SKM-1 treated with dmso at 0.1 percent for 144 hours (cell line): ENCODE data around the gene KIF21B.

ENCODE experiments used
- DNase-seq: peaks from one replicate; lab custom pipeline; 2025; ENCODE audit not compliant: unreplicated experiment; lab: John Stamatoyannopoulos, UW

Gene KIF21B

DNA sequence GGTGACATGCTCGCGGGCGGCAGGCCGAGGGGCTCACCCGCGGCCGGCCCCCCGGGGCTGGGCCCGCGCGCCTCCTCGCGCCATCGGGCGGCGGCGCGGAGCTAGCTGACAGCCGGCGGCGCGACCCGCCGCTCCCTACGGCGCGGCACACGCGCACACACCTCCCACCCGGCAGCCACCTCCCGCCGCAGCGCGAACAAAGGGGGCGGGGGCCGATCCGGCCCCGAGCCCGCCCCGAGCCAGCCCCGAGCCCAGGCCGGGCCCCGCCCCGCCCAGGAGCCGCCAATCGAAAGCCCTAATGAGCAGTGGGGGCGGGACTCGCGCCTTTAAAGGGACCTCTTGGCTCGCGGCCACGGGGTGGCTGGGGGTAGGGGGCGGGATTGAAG, at the start of gene KIF21B:
KIF21B (minus strand) TSS at position 198 of the 386 bp plus-strand sequence. CDS start 331 bp downstream, outside the sequence.
- DNase-seq: peak; percentile 81

GRCh38 chr1:201072922-201073321, 49.4 kb upstream of the KIF21B start:
- DNase-seq: no peak

GRCh38 chr1:201072149-201072548, 48.6 kb upstream of the KIF21B start:
- no peak for DNase-seq

- DNase-seq: no peak
Measured at GRCh38 chr1:201069636-201070035, 46.1 kb upstream of the KIF21B start.

- no peak for DNase-seq
Measured at GRCh38 chr1:201068976-201069375, 45.5 kb upstream of the KIF21B start.

DNA sequence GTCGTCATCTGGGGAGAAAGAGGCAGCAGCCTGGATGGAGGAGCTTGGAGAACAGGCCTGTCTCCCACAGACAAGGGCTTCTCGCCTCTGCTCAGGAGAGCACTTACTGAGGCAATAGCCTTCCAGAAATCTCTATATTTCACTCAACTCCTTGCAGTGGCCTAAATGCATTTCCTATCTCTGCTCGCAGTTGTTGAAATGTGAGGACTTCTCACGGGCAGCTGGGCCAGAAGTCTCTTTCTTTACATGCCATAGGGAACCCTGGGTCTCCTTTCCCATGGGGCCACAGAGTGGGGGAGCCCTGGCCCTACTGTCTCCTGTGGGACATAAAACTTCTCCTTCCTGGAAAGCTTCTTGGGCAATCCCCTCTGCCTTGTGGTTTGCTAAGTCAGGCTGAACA, 43.5 kb upstream of the KIF21B start:
- DNase-seq: no peak

DNA sequence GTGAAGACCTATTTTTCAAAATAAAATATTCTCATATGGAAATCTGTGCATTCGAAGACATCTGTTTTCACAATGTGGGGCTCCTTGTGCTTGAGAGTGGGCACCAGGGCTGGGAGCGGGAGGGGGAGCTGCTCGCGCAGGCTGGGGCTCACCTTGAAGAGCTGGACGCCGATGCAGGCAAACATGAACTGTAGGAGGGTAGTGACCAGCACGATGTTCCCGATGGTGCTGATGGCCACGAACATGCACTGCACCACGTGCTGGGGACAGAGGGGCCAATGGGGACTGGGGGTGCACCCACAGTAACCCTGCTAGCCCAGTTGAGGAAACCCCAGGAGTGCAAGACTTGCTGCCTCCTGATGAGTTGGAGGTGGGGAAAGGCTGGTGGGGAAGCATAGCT, 42.2 kb upstream of the KIF21B start:
- DNase-seq: no peak

DNA sequence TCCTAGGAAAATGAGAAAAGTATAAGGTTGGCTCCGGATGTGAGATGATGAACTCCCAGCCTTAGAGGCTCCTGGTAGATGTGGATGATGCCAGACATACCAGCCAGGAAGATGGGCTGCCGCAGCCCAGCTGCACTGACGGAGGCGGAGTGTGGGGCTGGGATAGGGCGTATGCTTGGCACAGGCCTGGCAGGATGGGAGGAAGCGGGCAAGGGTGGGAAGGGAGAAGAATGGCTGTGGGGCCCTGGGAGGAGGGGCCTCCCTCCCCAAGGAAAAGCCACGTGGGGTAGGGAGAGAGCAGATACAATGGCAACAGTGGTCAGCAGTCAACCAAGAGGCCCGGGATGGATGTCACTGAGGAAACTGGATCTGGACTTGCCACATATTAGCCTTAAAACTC, 41.3 kb upstream of the KIF21B start:
- DNase-seq: no peak

GRCh38 chr1:201063145-201063544, 39.6 kb upstream of the KIF21B start:
- no peak for DNase-seq

DNA sequence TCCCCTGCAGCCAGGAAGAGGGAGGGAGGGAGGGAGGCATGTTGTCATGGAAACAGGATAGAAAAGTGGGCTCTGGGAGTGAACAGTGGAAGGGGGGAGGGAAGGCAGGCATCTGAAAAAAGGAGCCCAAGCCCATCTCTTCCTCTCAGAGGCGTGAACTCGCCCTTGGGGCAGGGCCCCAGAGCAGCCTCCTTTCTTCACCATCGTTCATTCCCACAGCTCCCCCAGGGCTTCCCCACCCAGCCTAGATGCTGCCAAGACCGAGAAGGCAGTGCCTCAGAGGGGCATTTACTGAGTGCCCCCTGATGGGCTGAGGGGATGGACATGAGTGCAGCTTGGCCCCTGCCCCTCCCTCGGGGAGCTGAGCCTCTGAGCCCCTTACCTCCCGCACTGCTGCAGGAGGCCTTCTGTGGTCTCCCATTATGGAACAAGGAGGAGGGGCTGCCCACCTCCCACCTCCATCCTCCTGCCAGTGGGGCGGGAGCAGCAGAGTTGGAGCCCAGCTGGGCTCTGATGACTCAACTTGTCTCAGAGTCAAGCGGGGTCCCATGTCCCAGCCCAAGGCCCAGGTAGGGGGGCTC, 39.1 kb upstream of the KIF21B start:
- no peak for DNase-seq

DNA sequence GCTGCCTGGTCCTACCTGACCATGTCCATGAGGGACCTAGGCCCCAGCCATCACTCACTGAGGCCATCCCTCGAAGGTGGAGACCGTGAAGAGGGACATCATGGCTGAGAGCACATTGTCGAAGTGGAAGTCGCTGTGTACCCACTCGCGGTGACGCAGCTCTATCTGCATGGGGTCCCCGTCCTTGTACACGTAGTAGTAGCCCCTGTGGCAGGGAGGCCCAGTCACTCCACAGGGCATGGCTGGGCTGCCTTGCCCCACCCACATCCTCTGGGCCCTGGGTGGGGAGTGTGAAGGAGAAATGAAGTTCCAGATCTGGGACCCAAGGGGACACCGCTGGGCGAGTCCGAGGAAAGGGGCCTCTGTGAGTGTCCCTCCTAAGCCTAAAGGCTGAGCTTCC, 38.4 kb upstream of the KIF21B start:
- DNase-seq: no peak

DNA sequence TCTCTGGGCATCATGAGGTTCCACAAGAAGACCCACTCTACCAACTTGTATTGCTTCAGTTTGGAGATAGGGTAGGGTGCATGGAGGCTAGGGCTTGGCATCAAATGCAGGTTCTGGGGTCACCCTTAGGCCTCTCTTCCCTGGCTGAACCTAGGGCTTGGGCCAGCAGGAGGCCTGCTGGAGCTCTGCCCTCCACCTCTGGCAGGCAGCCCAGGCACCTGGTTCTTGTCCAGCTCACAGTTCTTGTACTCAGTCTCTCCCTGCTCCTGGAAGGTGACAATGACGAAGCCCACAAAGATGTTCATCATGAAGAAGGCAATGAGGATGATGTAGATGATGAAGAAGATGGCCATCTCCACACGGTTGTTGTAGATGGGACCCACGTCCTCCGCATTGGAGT, 37.5 kb upstream of the KIF21B start:
- no peak for DNase-seq

DNA sequence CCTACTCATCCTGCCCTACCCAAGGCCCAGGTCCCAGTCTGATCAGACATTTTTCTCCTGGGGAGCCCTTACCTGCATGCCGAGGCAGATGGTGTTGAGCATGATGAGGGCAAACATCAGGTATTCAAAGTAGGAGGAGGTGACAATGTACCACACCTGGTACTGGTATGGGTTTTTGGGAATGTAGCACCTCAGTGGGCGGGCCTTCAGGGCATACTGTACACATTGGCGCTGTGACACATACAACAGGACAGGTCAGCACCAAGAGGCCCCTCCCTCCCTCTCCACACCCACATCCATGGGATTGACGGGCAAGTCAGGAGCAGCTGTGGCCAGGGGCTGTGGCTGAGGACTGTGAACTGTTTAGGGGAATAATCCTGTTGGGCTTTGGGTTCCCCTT, 37.1 kb upstream of the KIF21B start:
- no peak for DNase-seq

GRCh38 chr1:201059871-201060555, 36.5 kb upstream of the KIF21B start:
- no peak for DNase-seq

- DNase-seq: no peak
Measured at GRCh38 chr1:201059401-201059800, 35.9 kb upstream of the KIF21B start.

DNA sequence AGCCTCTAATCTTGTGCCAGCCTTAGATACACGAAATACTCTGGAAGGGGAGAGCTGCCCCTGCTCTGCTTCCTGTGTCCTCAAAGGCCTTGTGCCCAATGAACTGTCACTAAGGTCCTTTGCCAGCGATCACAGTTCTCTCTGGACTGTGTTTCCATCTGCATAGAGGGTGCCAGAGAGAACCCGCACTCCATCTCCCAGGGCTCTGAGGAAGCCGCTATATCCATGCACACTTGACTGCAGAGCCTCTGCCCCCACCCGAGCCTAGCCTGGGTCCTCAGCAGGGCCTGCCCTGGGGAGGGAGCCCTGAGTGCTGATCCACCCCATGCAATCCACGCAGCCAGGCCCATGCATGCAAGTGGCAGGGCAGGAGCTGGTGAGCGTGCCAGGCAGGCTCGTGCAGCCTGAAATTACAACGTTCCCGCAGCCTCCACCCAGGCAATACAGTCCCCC, 30.6 kb upstream of the KIF21B start:
- DNase-seq: no peak

DNA sequence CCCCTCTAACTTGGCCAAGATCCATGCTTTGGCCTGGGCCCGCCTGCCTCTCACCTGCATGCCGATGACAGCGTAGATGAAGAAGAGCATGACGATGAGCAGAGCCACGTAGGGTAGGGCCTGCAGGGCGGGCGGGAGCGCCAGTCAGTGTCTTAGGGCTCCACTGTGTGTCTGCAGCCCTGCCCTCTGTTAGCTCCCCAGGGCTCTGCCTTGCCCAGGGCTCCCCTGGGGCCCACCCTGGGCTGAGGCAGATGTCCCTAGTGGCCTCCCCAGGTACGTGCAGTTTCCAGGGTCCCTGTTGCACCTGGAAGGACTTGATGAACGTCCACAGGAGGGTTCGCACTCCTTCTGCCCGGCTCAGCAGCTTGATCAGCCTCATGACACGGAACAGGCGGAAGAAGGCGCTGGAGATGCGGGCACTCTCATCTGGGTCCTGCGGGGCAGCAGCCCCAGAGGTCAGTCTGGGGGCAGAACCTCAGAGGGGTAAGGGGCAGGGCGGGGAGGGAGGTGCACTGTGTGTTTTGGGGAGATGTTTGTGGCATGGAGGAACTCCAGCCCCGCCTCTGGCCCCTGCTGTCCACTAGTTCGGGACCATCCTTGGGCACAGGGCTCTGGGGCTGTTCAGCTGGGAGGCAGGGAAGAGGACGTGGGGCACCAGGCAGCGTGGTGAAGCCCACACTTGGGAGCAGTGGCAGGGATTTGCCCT, 29.8 kb upstream of the KIF21B start:
- DNase-seq: no peak

DNA sequence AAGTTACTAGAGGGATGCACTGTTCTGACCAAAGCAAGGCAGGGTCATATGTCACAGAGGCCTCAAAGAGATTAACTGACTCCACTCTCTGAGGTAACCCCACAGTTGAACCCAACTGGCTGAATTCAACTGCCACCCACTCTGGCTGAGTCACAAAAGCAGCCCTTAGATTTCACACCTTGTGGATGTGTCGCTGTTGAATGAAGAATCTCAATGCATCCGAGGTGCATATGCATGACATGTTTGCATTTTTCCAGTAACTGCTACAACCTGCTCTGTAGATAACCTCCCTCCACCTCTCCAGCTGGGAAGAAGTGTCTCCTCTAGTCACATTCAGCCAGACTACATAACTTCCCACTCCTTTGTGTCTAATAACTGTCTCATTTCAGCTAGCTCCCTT, 27.9 kb upstream of the KIF21B start:
- no peak for DNase-seq

DNA sequence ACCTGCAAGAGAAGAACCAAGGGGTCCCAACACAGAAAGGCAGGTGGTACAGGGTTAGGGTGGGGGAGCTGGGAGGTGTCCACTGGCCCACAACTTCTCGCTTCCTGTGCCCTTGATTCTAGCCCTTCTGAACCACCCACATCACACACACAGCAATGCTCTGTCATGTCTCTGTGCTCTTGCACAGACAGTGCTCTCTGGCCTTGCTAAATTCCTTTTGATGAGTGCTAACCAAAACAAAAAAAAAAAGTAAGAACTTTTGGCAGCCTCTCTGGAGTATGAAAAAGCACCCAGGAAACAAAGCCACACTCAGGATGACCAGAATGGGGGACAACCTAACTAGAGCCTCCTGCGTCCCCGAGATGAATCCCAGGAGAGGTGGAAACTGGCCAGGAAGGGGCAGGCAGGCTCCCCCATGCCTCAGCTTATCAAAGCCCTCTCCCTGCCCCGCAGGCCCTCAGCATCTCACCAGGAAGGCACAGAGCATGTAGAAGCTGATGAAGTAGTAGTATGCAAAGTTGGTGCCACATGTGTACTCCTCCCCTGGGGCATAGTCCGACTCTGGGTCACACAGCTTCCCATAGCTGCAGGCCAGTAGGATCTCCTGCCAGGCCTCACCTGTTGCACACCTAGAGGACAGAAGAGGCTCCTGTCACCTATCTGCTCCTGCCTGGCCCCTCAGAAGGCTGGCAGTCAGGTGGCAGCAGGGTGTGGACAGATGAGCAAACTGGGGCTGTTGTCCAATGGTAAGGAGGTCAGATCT, 27.2 kb upstream of the KIF21B start:
- DNase-seq: no peak

DNA sequence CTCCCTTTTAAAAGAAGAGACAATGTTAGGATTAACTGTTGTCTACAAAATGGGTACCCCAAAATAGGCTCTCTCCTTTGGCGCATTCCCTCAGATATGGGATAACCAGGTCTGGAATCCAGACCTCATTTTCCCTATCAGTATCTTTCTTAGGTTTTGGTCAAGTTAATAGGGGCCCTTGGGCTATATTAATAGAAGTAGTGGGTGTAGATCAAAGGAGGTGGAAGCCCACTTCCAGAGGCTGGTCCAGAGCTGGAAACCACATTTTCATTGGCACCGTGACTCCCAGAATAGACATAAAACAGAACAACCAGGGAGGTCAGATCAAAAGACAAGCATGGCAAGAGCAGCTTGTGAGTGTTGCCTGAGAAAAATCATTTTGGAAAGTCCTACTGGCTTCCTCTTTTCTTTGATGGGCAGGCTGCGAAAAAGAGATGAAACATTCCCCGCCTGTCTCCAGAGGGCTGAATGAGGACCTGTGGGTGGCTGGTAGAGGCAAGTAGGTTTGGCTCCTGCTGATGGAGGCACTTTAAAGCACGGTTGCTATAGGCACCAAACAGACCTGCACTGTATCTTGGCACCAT, 25.8 kb upstream of the KIF21B start:
- no peak for DNase-seq

DNA sequence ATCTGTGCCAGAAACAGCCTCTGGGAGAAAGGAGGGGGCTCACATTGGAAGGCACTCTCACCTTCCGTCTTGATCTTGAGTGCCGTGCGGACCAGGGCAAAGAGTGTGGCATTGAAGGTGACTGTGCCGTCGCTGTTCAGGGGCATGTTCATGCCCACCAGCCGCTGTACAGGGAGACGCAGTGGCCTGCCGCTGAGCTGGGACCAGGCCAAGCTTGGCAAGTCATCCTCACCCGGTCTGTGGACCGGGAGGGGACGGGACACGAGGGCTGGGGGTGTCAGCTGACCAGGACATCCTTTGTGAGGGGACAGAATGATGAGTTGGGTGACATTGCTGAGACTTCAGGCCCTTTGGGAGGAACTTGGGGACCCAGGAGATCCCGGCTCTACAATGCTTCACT, 25.0 kb upstream of the KIF21B start:
- no peak for DNase-seq
